ENCODE measurements around the gene CCL18. TPM values are rescaled to one million over a fixed set of nuclear protein-coding genes. Genes with fewer than 3 reads are reported as not detected.
"Not testable (repeated sequence)": the region's sequence is repeated elsewhere in the genome, so short reads cannot be mapped to it uniquely, and the experiment has no call there.

The CCL18 gene
- polyA plus RNA-seq, 1 donor from 2014 or later, result not detected

- no peaks in the 10 kb centered on the region for H3K9me3 ChIP-seq (ENCODE audit: low read length)
- H3K79me2 ChIP-seq (replicated peaks; ENCODE audit: insufficient read depth, low read length), result no peaks in the 10 kb centered on the region
- H3K27me3 ChIP-seq (ENCODE audit: insufficient read depth, low read depth, low read length), result no peaks in the 10 kb centered on the region
- H3F3A ChIP-seq (ENCODE audit: insufficient read depth, low read length, poor library complexity, severe bottlenecking), result no peaks in the 10 kb centered on the region
- no peak overlapping the region for H3K4me2 ChIP-seq (ENCODE audit: low read length)
- TF ChIP-seq RAD21 (conservative IDR thresholded peaks at IDR 0.05) (no peak), REST (IDR thresholded peaks at IDR 0.05; ENCODE audit: borderline replicate concordance) (no peak), CTCF (IDR thresholded peaks at IDR 0.05; ENCODE audit: poor library complexity, severe bottlenecking) (no peak), EZH2 (IDR thresholded peaks at IDR 0.05; ENCODE audit: borderline replicate concordance, insufficient read depth, low read length, poor library complexity, severe bottlenecking) (no peak), TAF1 (IDR thresholded peaks at IDR 0.05; ENCODE audit: low read depth) (no peak), POLR2AphosphoS5 (IDR thresholded peaks at IDR 0.05) (no peak), SMC3 (conservative IDR thresholded peaks at IDR 0.05; ENCODE audit: poor library complexity) (no peak), MXI1 (conservative IDR thresholded peaks at IDR 0.05; ENCODE audit: poor library complexity, severe bottlenecking) (no peak), EP300 (conservative IDR thresholded peaks at IDR 0.05; ENCODE audit: poor library complexity, severe bottlenecking) (no peak)
- H3K9me2 ChIP-seq (ENCODE audit: insufficient read depth, low read length), result no peaks in the 10 kb centered on the region
- no peak overlapping the region for H3K27ac ChIP-seq (ENCODE audit: low read length)
- no peak overlapping the region for H3K4me3 ChIP-seq (ENCODE audit: low read length)
- no peaks in the 10 kb centered on the region for H3K36me3 ChIP-seq (ENCODE audit: insufficient read depth, low read length)
- no peak overlapping the region for H3K9ac ChIP-seq (ENCODE audit: low read length)
- H2AFZ ChIP-seq (ENCODE audit: low read depth, low read length), result no peak overlapping the region
- no peaks in the 10 kb centered on the region for H4K20me1 ChIP-seq (ENCODE audit: insufficient read depth)
Measured at GRCh38 chr17:36111068-36111490, 47.0 kb downstream of the CCL18 start.

GRCh38 chr17:36112572-36112971 is 48.5 kb downstream of the CCL18 start:
- Histone ChIP-seq H3F3A (ENCODE audit: insufficient read depth, low read length, poor library complexity, severe bottlenecking) (no peaks in the 10 kb centered on the region), H3K9me2 (ENCODE audit: insufficient read depth, low read length) (no peaks in the 10 kb centered on the region), H3K79me2 (replicated peaks; ENCODE audit: insufficient read depth, low read length) (no peaks in the 10 kb centered on the region), H3K36me3 (ENCODE audit: insufficient read depth, low read length) (no peaks in the 10 kb centered on the region), H3K9me3 (ENCODE audit: low read length) (no peaks in the 10 kb centered on the region), H3K27ac (ENCODE audit: low read length) (no peak overlapping the region), H3K9ac (ENCODE audit: low read length) (no peak overlapping the region), H3K4me3 (ENCODE audit: low read length) (no peak overlapping the region), H3K27me3 (ENCODE audit: insufficient read depth, low read depth, low read length) (no peaks in the 10 kb centered on the region), H2AFZ (ENCODE audit: low read depth, low read length) (no peak overlapping the region), H3K4me2 (ENCODE audit: low read length) (no peak overlapping the region), H4K20me1 (ENCODE audit: insufficient read depth) (no peaks in the 10 kb centered on the region)
- TF ChIP-seq POLR2AphosphoS5 (IDR thresholded peaks at IDR 0.05) (no peak), MXI1 (conservative IDR thresholded peaks at IDR 0.05; ENCODE audit: poor library complexity, severe bottlenecking) (no peak), EZH2 (IDR thresholded peaks at IDR 0.05; ENCODE audit: borderline replicate concordance, insufficient read depth, low read length, poor library complexity, severe bottlenecking) (no peak), REST (IDR thresholded peaks at IDR 0.05; ENCODE audit: borderline replicate concordance) (no peak), SMC3 (conservative IDR thresholded peaks at IDR 0.05; ENCODE audit: poor library complexity) (no peak), EP300 (conservative IDR thresholded peaks at IDR 0.05; ENCODE audit: poor library complexity, severe bottlenecking) (no peak), CTCF (IDR thresholded peaks at IDR 0.05; ENCODE audit: poor library complexity, severe bottlenecking) (no peak), RAD21 (conservative IDR thresholded peaks at IDR 0.05) (no peak), TAF1 (IDR thresholded peaks at IDR 0.05; ENCODE audit: low read depth) (no peak)

GRCh38 chr17:36113131-36113530 is 49.1 kb downstream of the CCL18 start:
- not testable (repeated sequence) for H3K36me3 ChIP-seq (ENCODE audit: insufficient read depth, low read length); H3K9ac ChIP-seq (ENCODE audit: low read length); H3K9me3 ChIP-seq (ENCODE audit: low read length); H3K27ac ChIP-seq (ENCODE audit: low read length); H3K79me2 ChIP-seq (replicated peaks; ENCODE audit: insufficient read depth, low read length); H3K4me3 ChIP-seq (ENCODE audit: low read length); H3K27me3 ChIP-seq (ENCODE audit: insufficient read depth, low read depth, low read length); H2AFZ ChIP-seq (ENCODE audit: low read depth, low read length); H3K9me2 ChIP-seq (ENCODE audit: insufficient read depth, low read length); H3K4me2 ChIP-seq (ENCODE audit: low read length); H4K20me1 ChIP-seq (ENCODE audit: insufficient read depth); H3F3A ChIP-seq (ENCODE audit: insufficient read depth, low read length, poor library complexity, severe bottlenecking)
